Measurements from ENCODE around the gene SMC1A.
"Not testable (repeated sequence)": the region's sequence is repeated elsewhere in the genome, so short reads cannot be mapped to it uniquely, and the experiment has no call there.

The SMC1A gene

GRCh38 chrX:53421772-53422085 is 725 bp downstream of the SMC1A start:
- DNase-seq, result peak in 1 of 2 experiments; percentile 55

GRCh38 chrX:53421125-53421524 is 1.3 kb downstream of the SMC1A start:
- no peak for DNase-seq

- not testable (repeated sequence) for DNase-seq
Observed at GRCh38 chrX:53420351-53420750, 2.1 kb downstream of the SMC1A start.

- DNase-seq, result no peak
Observed at GRCh38 chrX:53412446-53412845, 10.0 kb downstream of the SMC1A start.

- DNase-seq, result no peak
Observed at GRCh38 chrX:53403535-53403934, 18.9 kb downstream of the SMC1A start.

GRCh38 chrX:53398216-53398615 is 24.2 kb downstream of the SMC1A start:
- DNase-seq, result no peak

- no peak for DNase-seq
Observed at GRCh38 chrX:53395605-53396298, 26.7 kb downstream of the SMC1A start.

- DNase-seq, result no peak
Observed at GRCh38 chrX:53383376-53384076, 38.9 kb downstream of the SMC1A start.

GRCh38 chrX:53379747-53380146 is 42.7 kb downstream of the SMC1A start:
- DNase-seq, result no peak

- no peak for DNase-seq
Observed at GRCh38 chrX:53379008-53379710, 43.3 kb downstream of the SMC1A start.

GRCh38 chrX:53377464-53377863 is 45.0 kb downstream of the SMC1A start:
- DNase-seq, result no peak

GRCh38 chrX:53376888-53377287 is 45.6 kb downstream of the SMC1A start:
- no peak for DNase-seq

- no peak for DNase-seq
Observed at GRCh38 chrX:53374923-53375322, 47.5 kb downstream of the SMC1A start.

- DNase-seq, result no peak
Observed at GRCh38 chrX:53374222-53374820, 48.1 kb downstream of the SMC1A start.

GRCh38 chrX:53373307-53373706 is 49.1 kb downstream of the SMC1A start:
- DNase-seq, result no peak

GRCh38 chrX:53366454-53366853 is 56.0 kb downstream of the SMC1A start:
- DNase-seq, result not testable (repeated sequence)

GRCh38 chrX:53362449-53362848 is 60.0 kb downstream of the SMC1A start:
- no peak for DNase-seq

- no peak for DNase-seq
Observed at GRCh38 chrX:53357799-53358530, 64.5 kb downstream of the SMC1A start.

- DNase-seq, result no peak
Observed at GRCh38 chrX:53356186-53356585, 66.3 kb downstream of the SMC1A start.

GRCh38 chrX:53354669-53355068 is 67.8 kb downstream of the SMC1A start:
- DNase-seq, result no peak

- DNase-seq, result no peak
Observed at GRCh38 chrX:53347948-53348347, 74.5 kb downstream of the SMC1A start.

- no peak for DNase-seq
Observed at GRCh38 chrX:53340852-53341645, 81.4 kb downstream of the SMC1A start.

All from NCI-H1930 (cell line).